ENCODE measurements around the gene SLC2A4RG. TPM values are rescaled to one million over a fixed set of nuclear protein-coding genes. Genes with fewer than 3 reads are reported as not detected.

Gene SLC2A4RG
- total and polyA plus RNA-seq, 2 donors (not counting 3 experiments of a cell fraction or from before 2014, with no cell fraction given): 41.7 to 69.4 TPM

GRCh38 chr20:63737695-63737944, 2.0 kb upstream of the SLC2A4RG start:
- TF ChIP-seq MYC (IDR thresholded peaks at IDR 0.05; ENCODE audit: low read depth, low read length) (no peak), EZH2 (IDR thresholded peaks at IDR 0.05; ENCODE audit: borderline replicate concordance, low read depth, low read length, severe bottlenecking) (no peak), FOS (IDR thresholded peaks at IDR 0.05; ENCODE audit: borderline replicate concordance, insufficient read depth, low read length) (no peak), CTCF (IDR thresholded peaks at IDR 0.05; ENCODE audit: extremely low read depth in 1 of 2, insufficient read depth in 1 of 2, low read depth in 1 of 2, low read length in 2 of 2) (no peak), MAX (IDR thresholded peaks at IDR 0.05; ENCODE audit: insufficient read depth, insufficient read length) (no peak), POLR2AphosphoS5 (IDR thresholded peaks at IDR 0.05; ENCODE audit: insufficient read depth, low read depth, low read length) (no peak), POLR2A (IDR thresholded peaks at IDR 0.05; ENCODE audit: low read depth, low read length) (no peak), JUN (IDR thresholded peaks at IDR 0.05; ENCODE audit: borderline replicate concordance, insufficient read depth, insufficient read length, low read depth) (no peak), GATA2 (IDR thresholded peaks at IDR 0.05; ENCODE audit: insufficient read depth, insufficient read length, low read depth, low read length) (no peak)
- POLR2A ChIA-PET: no interaction called here
- peaks cover 3% of the 10 kb centered on the region for H3K79me2 ChIP-seq (ENCODE audit: control insufficient read depth, insufficient read depth, low read length)
- H3K9me1 ChIP-seq (replicated peaks; ENCODE audit: control insufficient read depth, extremely low read depth, insufficient read depth, low read length): no peaks in the 10 kb centered on the region
- no peak overlapping the region for H3K27ac ChIP-seq (ENCODE audit: insufficient read depth, low read depth, low read length)
- no peaks in the 10 kb centered on the region for H3K27me3 ChIP-seq (ENCODE audit: control insufficient read depth in 2 of 2, insufficient read depth in 2 of 2, low read length in 2 of 2)
- H3K9ac ChIP-seq (replicated peaks; ENCODE audit: extremely low read depth, insufficient read depth, low read length): no peak overlapping the region
- H3K36me3 ChIP-seq (ENCODE audit: control insufficient read depth in 2 of 2, extremely low read depth in 1 of 2, insufficient read depth in 2 of 2, low read length in 2 of 2): peaks cover 0 to 32% of the 10 kb centered on the region in 2 experiments
- BruUV-seq (replicated peaks): no TSS peak
- no peak overlapping the region for H3K4me3 ChIP-seq (replicated peaks in 1 of 3; ENCODE audit: insufficient read depth in 1 of 3, low read depth in 1 of 3, low read length in 3 of 3)
- FAIRE-seq: no peak
- no peak overlapping the region for H2AFZ ChIP-seq (ENCODE audit: low read depth, low read length)
- H4K20me1 ChIP-seq (replicated peaks; ENCODE audit: control insufficient read depth, extremely low read depth, insufficient read depth, low read length): no peaks in the 10 kb centered on the region
- CTCF ChIA-PET: no interaction called here
- intact Hi-C loops (cut with micrococcal nuclease) (loop anchor here (5.0 kb wide), 1 partner anchor 40 kb away; the partner anchor contains the start of gene TNFRSF6B), dilution Hi-C loops (cut with MboI; ENCODE audit: extremely low pct_ligation_motif_present, low sequenced_read_pairs) (no loop called here)
- H3K9me3 ChIP-seq (replicated peaks; ENCODE audit: control insufficient read depth, insufficient read depth, low read length): no peaks in the 10 kb centered on the region
- DNase-seq (ENCODE audit: low read depth, low spot score): no peak
- H3K4me2 ChIP-seq (ENCODE audit: insufficient read depth, low read length): no peak overlapping the region
- H3K4me1 ChIP-seq (ENCODE audit: control insufficient read depth, extremely low read depth, insufficient read depth, low read length): peaks cover 9% of the 10 kb centered on the region
